Effector memory CD8-positive, alpha-beta T cell (primary cell): ENCODE measurements around the gene SCMH1.

ENCODE experiments used
- ATAC-seq: fragments of 150-1000 bp; cut with Tn5 transposase; replicated peaks from 2 replicates; pipeline ENCODE4 v1.10.0; 2021; ENCODE audit warnings: mild to moderate bottlenecking, moderate library complexity
- DNase-seq, 3 experiments: peaks; one replicate each; pipeline ENCODE4 v3.0.0; 2021
- H3K27ac Mint-ChIP-seq, 2 donors: one replicate each; pipeline ENCODE4 v1.8.0; 2022; ENCODE audit warnings: mild to moderate bottlenecking in 2 of 2, mixed read lengths in 2 of 2, moderate library complexity in 2 of 2
- H3K27me3 Mint-ChIP-seq, 2 donors: one replicate each; pipeline ENCODE4 v1.8.0; 2022; ENCODE audit warnings: mixed read lengths in 2 of 2
- H3K36me3 Mint-ChIP-seq: one replicate; pipeline ENCODE4 v1.8.0; 2022; ENCODE audit warnings: mild to moderate bottlenecking, moderate library complexity, mixed read lengths; ENCODE audit not compliant: insufficient read depth
- H3K4me1 Mint-ChIP-seq, 2 donors: one replicate each; pipeline ENCODE4 v1.8.0; 2022; ENCODE audit warnings: low read depth in 2 of 2, mixed read lengths in 2 of 2
- H3K4me3 Mint-ChIP-seq, 2 donors: one replicate each; pipeline ENCODE4 v1.8.0; 2022; ENCODE audit warnings: mild to moderate bottlenecking in 2 of 2, mixed read lengths in 2 of 2, moderate library complexity in 2 of 2
- H3K9me3 Mint-ChIP-seq, 2 donors: one replicate each; pipeline ENCODE4 v1.8.0; 2022; ENCODE audit warnings: mixed read lengths in 2 of 2

SCMH1 gene

DNA sequence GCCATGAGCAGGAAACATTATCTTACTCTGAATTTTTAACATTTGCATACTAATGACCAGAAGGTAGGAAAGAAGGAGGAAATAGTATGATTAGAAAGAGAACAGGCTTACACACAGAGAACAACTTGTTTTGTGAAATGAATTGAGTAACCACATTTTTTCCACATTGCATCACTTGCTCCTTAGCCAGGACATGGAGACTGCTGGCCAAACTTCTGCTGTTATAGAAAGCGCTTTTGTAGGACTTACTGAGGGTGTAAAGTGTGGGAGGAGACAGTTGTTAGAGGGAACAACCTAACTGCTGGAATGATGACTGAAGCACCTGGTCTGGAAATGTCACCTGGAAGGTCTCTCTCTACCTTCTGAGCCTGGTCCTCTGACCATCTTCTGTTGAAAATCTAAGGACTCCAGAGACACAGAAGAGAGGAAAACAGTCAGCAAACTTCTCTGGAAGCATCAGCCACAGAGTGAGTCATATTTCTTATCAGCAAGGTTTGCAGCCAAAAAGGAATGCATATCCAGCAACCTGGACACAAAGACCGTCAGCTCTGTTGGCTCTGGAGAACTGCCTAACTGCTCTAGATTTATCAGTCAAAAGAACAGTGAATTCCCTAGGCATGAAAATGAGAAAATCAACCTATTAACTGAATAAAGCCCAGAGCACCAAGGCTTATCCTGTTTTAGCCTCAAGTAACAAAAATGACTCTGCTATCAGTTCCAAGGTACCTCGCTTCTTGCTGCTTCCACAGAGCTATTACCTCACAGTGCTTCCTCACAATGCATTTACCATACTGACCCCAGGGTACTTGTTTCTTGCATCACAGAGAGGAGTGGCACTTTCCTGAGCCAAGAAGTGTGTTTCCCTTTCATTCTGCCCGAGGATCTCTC is 132.6 kb downstream of the SCMH1 start:
- H3K4me1 Mint-ChIP-seq: no peaks in the 10 kb centered on the region
- H3K27ac Mint-ChIP-seq: no peak overlapping the region
- ATAC-seq (no peak), DNase-seq (no peak)
- H3K4me3 Mint-ChIP-seq: no peak overlapping the region
- H3K9me3 Mint-ChIP-seq: no peaks in the 10 kb centered on the region
- H3K36me3 Mint-ChIP-seq: peaks cover 3% of the 10 kb centered on the region
- H3K27me3 Mint-ChIP-seq: no peaks in the 10 kb centered on the region

DNA sequence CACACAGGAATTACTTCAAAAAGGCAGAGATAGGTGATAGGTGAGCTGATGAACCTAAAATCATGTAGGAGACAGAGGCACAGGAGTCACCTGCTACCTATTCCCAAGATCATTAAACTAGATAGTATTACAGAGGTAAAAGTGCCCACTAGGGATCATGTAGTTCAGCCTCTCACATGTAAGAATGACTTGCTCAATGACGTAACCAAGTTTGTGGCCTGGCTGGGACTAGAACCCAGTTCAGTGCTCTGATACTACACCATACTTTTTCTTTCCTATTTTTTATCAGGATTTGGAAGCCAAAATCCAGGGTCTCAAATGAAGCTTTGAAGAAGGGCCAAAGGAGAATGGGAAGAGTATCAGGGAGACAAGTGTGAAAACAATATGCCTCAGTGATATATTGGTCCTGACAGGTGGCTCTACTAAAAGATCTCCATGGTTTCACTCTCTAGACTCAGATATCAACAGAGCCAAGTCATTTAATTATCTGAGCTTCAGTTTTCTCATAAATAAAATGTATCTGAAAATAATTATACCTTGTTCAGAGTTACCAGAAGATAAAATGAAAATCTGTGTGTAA is 133.3 kb downstream of the SCMH1 start:
- peaks cover 3% of the 10 kb centered on the region for H3K36me3 Mint-ChIP-seq
- ATAC-seq (no peak), DNase-seq (no peak)
- H3K27ac Mint-ChIP-seq: no peak overlapping the region
- H3K9me3 Mint-ChIP-seq: no peaks in the 10 kb centered on the region
- no peaks in the 10 kb centered on the region for H3K4me1 Mint-ChIP-seq
- H3K27me3 Mint-ChIP-seq: no peaks in the 10 kb centered on the region
- H3K4me3 Mint-ChIP-seq: no peak overlapping the region

DNA sequence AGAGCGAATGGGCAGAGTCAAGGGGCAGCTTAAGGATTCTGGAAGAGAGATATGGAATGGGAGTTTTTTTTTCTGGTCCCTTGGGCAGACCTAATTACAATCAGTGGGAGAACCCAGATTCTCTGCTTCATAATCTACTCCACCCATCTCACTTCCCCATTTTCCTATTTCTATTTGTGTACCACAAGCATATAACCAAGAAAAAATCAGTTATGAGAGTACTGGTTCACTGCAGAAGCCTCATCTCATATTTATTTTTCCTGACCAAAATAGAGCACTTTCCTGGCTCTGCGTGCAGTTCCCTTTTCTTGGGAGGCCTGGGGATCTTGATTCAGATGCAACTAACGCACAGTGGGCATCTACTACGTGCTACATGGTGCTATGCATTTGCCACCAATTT is 138.3 kb downstream of the SCMH1 start:
- Mint-ChIP-seq H3K9me3 (no peaks in the 10 kb centered on the region), H3K27me3 (no peaks in the 10 kb centered on the region), H3K4me3 (no peak overlapping the region), H3K4me1 (no peaks in the 10 kb centered on the region), H3K36me3 (no peaks in the 10 kb centered on the region), H3K27ac (no peak overlapping the region)
- DNase-seq (no peak), ATAC-seq (no peak)

DNA sequence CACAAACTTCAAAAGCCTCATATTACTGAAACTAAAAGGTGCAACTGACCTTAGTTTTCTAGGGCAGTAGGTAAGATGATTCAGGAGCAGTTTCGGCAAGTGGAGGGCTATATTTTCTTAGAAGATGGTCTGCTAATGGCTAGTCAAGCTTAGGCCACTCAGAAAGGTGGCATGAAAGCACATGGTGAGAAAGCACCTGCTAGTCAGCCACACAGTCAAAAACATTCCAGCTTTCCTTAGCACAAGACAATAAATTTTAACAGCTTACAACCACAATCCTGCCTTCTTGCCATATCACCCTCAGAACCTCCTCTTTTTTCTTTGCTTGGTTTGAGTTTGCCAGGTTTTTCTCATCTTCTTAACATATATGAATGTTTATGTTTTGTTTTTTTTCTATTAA is 139.5 kb downstream of the SCMH1 start:
- Mint-ChIP-seq H3K27me3 (no peaks in the 10 kb centered on the region), H3K4me1 (no peaks in the 10 kb centered on the region), H3K4me3 (no peak overlapping the region), H3K36me3 (no peaks in the 10 kb centered on the region), H3K9me3 (no peaks in the 10 kb centered on the region), H3K27ac (no peak overlapping the region)
- ATAC-seq (no peak), DNase-seq (no peak)

GRCh38 chr1:41101950-41102607 is 140.0 kb downstream of the SCMH1 start:
- Mint-ChIP-seq H3K27ac (no peak overlapping the region), H3K36me3 (no peaks in the 10 kb centered on the region), H3K4me3 (no peak overlapping the region), H3K4me1 (no peaks in the 10 kb centered on the region), H3K9me3 (no peaks in the 10 kb centered on the region), H3K27me3 (no peaks in the 10 kb centered on the region)
- ATAC-seq: no peak
- no peak for DNase-seq

DNA sequence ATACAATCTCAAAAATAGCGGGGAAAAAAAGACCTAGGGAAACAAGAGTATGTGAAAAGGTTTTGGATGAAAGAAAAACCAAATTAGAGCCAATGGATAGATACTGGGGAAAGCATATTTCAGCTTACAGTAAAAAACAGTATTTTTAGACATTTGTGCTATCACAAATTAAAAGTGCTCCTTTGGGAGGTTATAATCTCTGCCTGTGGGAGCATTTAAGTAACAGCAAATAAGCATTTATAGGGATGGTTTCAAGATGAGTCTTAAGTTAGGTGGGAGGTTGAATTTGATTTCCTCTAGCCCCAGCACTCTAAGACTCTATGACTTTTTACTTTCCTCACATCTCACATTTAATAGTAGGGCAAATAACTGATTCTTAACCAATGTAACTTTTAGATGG is 141.0 kb downstream of the SCMH1 start:
- no peaks in the 10 kb centered on the region for H3K9me3 Mint-ChIP-seq
- no peak for ATAC-seq

GRCh38 chr1:41100170-41100569 is 141.9 kb downstream of the SCMH1 start:
- no peaks in the 10 kb centered on the region for H3K4me1 Mint-ChIP-seq
- no peak overlapping the region for H3K4me3 Mint-ChIP-seq

More for the DNA sequence above, 141.0 kb downstream of the SCMH1 start:
- peak overlapping the region in 1 of 2 donors; percentile 23 for H3K27ac Mint-ChIP-seq
- no peaks in the 10 kb centered on the region for H3K4me1 Mint-ChIP-seq
- H3K27me3 Mint-ChIP-seq: no peaks in the 10 kb centered on the region
- H3K36me3 Mint-ChIP-seq: no peaks in the 10 kb centered on the region
- H3K4me3 Mint-ChIP-seq: no peak overlapping the region
- DNase-seq: no peak

DNA sequence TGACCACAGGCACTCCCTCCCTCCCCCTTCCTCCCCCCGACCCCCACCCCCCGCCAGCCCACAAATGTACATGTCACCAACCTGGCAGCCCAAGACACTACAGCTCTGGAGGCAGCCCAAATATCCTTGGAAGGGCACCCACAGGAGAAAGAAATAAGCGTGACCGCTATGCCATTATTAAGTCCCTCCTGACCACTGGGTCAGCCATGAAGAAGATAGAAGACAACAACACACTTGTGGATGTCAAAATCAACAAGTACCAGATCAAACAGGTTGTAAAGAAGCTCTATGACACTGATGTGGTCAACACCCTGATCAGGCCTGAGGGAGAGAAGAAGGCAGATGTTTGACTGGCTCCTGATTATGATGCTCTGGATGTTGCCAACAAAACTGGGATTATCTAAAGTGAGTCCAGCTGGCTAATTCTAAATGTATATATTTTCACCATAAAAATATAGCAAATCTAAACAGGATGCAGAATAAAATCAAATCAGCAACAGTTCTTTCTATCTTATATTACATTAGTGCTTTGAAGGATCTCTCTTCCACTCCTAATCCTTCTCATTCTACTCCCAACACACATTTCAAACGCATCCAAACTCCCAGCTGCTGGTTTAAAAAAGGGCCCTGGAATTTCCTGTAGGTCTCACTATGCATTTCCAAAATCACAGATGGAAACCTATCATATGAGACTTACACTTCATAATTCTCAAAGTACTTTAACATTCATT is 143.2 kb downstream of the SCMH1 start:
- Mint-ChIP-seq H3K9me3 (no peaks in the 10 kb centered on the region), H3K4me3 (no peak overlapping the region), H3K36me3 (no peaks in the 10 kb centered on the region), H3K4me1 (no peaks in the 10 kb centered on the region), H3K27me3 (no peaks in the 10 kb centered on the region), H3K27ac (peak overlapping the region in 1 of 2 donors; percentile 47)
- ATAC-seq (no peak), DNase-seq (no peak)

More at GRCh38 chr1:41100170-41100569, 141.9 kb downstream of the SCMH1 start:
- DNase-seq (no peak), ATAC-seq (no peak)
- H3K27me3 Mint-ChIP-seq: no peaks in the 10 kb centered on the region
- H3K9me3 Mint-ChIP-seq: no peaks in the 10 kb centered on the region
- H3K36me3 Mint-ChIP-seq: no peaks in the 10 kb centered on the region
- no peak overlapping the region for H3K27ac Mint-ChIP-seq

- H3K4me1 Mint-ChIP-seq: no peaks in the 10 kb centered on the region
- DNase-seq (no peak), ATAC-seq (no peak)
- no peak overlapping the region for H3K27ac Mint-ChIP-seq
- H3K4me3 Mint-ChIP-seq: no peak overlapping the region
- no peaks in the 10 kb centered on the region for H3K36me3 Mint-ChIP-seq
- no peaks in the 10 kb centered on the region for H3K27me3 Mint-ChIP-seq
- H3K9me3 Mint-ChIP-seq: no peaks in the 10 kb centered on the region
Observed at GRCh38 chr1:41097105-41097504, 145.0 kb downstream of the SCMH1 start.

GRCh38 chr1:41093826-41094225 is 148.3 kb downstream of the SCMH1 start:
- no peak overlapping the region for H3K4me3 Mint-ChIP-seq
- no peak for DNase-seq
- H3K27ac Mint-ChIP-seq: no peak overlapping the region
- no peaks in the 10 kb centered on the region for H3K4me1 Mint-ChIP-seq
- ATAC-seq: no peak
- H3K27me3 Mint-ChIP-seq: no peaks in the 10 kb centered on the region
- H3K36me3 Mint-ChIP-seq: no peaks in the 10 kb centered on the region
- H3K9me3 Mint-ChIP-seq: no peaks in the 10 kb centered on the region

DNA sequence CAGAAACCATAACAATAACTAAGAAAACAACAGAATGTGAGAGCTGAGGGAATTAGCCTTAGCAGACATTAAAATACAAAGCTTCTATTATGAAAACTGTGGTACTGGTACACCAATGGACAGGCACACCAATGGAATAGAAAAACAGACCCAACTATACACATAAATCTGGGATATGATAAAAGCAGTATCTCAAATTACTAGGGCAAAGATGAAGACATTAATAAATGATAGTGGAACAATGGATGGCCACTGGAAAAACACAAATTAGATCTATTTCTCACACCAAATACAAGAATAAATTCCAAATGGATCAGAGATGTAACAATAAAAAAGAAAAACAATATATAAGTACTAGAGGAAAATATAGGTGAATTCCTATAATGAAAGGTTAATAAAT is 155.2 kb downstream of the SCMH1 start:
- H3K27ac Mint-ChIP-seq: no peak overlapping the region
- H3K4me3 Mint-ChIP-seq: no peak overlapping the region
- H3K36me3 Mint-ChIP-seq: no peaks in the 10 kb centered on the region
- no peaks in the 10 kb centered on the region for H3K9me3 Mint-ChIP-seq
- DNase-seq: no peak
- no peaks in the 10 kb centered on the region for H3K4me1 Mint-ChIP-seq
- ATAC-seq: no peak
- no peaks in the 10 kb centered on the region for H3K27me3 Mint-ChIP-seq

- Mint-ChIP-seq H3K9me3 (peaks cover 0 to 2% of the 10 kb centered on the region in 2 donors), H3K27ac (no peak overlapping the region), H3K36me3 (no peaks in the 10 kb centered on the region), H3K4me3 (no peak overlapping the region), H3K4me1 (no peaks in the 10 kb centered on the region), H3K27me3 (no peaks in the 10 kb centered on the region)
- no peak for ATAC-seq
- no peak for DNase-seq
Observed at GRCh38 chr1:41078616-41079015, 163.5 kb downstream of the SCMH1 start.

DNA sequence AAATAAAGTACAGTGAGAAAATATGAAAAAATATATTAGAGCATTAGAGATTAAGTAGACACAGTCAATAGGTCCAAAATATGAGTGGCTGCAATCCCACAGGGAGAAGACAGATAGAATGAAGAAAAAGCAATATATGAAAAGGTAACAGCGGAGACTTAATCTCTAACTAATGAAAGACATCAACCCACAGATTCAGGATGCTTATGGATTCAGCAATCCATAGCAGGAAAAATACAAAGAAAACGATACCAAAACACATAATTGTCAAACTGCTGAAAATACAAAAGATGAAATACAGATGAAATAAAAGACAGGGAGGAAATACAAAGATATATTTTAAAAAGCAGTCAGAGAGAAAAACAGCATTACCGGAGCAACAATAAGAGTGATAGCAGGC is 163.9 kb downstream of the SCMH1 start:
- Mint-ChIP-seq H3K27me3 (no peaks in the 10 kb centered on the region), H3K27ac (no peak overlapping the region), H3K9me3 (peaks cover 0 to 2% of the 10 kb centered on the region in 2 donors), H3K4me1 (no peaks in the 10 kb centered on the region), H3K36me3 (no peaks in the 10 kb centered on the region), H3K4me3 (no peak overlapping the region)
- no peak for ATAC-seq
- no peak for DNase-seq
